B cell (primary cell): ENCODE results near the gene ZSCAN12. TPM values are rescaled to one million over a fixed set of nuclear protein-coding genes. Genes with fewer than 3 reads are reported as not detected.

Source experiments
- ATAC-seq: fragments of 200-7000 bp; cut with Tn5 transposase; one replicate; pipeline ENCODE4 v1.10.0; 2021; ENCODE audit warnings: low read depth, mild to moderate bottlenecking, moderate number of reproducible peaks, moderate library complexity
- CTCF ChIA-PET: fragments of 350-600 bp; sonication (Branson Sonifier 250); formaldehyde crosslinking; loops from one replicate; lab custom pipeline; 2021; ENCODE audit warnings: antibody characterized with exemption, inconsistent platforms; lab: Charles Lee
- POLR2A ChIA-PET: fragments of 350-600 bp; sonication (Branson Sonifier 250); formaldehyde crosslinking; loops from one replicate; lab custom pipeline; 2021; ENCODE audit warnings: antibody characterized with exemption; lab: Charles Lee
- DNase-seq: peaks from one replicate; pipeline ENCODE4 v3.0.0; 2013
- H2AFZ ChIP-seq: 2 replicates; pipeline ENCODE4 v1.6.1; 2012; ENCODE audit warnings: mild to moderate bottlenecking, low read depth, low read length; ENCODE audit not compliant: insufficient read depth, poor library complexity, severe bottlenecking
- H3K27ac ChIP-seq, 2 donors: 1 replicate in 1 of 2; 2 replicates in 1 of 2; pipeline ENCODE4 v1.5.1; 2012 to 2013; ENCODE audit warnings: low read length in 2 of 2, mild to moderate bottlenecking in 2 of 2, moderate library complexity in 1 of 2
- H3K27me3 ChIP-seq, 4 experiments: fragments of 200-600 bp in 1 of 4; sonication (generic) in 1 of 4; replicated peaks in 1 of 4; 1 replicate in 2 of 4; 2 replicates in 2 of 4; pipeline versions ENCODE4 v1.6.1 to v1.7.0; 2013 to 2016; ENCODE audit warnings: low read length in 3 of 4, mild to moderate bottlenecking in 2 of 4, mixed read lengths in 1 of 4, moderate library complexity in 1 of 4; ENCODE audit not compliant: insufficient read depth in 4 of 4, control insufficient read depth in 3 of 4; ENCODE audit errors: control extremely low read depth in 1 of 4
- H3K36me3 ChIP-seq, 2 experiments: replicated peaks in 1 of 2; 1 replicate in 1 of 2; 2 replicates in 1 of 2; pipeline versions ENCODE4 v1.6.1 to v1.7.1; 2013; ENCODE audit warnings: low read length in 1 of 2; ENCODE audit not compliant: insufficient read depth in 2 of 2, control insufficient read depth in 1 of 2; ENCODE audit errors: control extremely low read depth in 1 of 2, extremely low read depth in 1 of 2
- H3K4me1 ChIP-seq, 2 donors: fragments of 200-600 bp in 1 of 2; sonication (generic) in 1 of 2; 1 replicate in 1 of 2; 2 replicates in 1 of 2; pipeline versions ENCODE4 v1.5.1 to v1.6.1; 2013 to 2017; ENCODE audit warnings: low read length in 2 of 2; ENCODE audit not compliant: control insufficient read depth in 2 of 2, insufficient read depth in 2 of 2
- H3K4me2 ChIP-seq: replicated peaks from 2 replicates; pipeline ENCODE3; 2012; ENCODE audit warnings: mild to moderate bottlenecking, low read depth, low read length; ENCODE audit not compliant: poor library complexity, severe bottlenecking
- H3K4me3 ChIP-seq, 5 experiments: fragments of 200-600 bp in 1 of 5; sonication (generic) in 1 of 5; 1 replicate in 3 of 5; 2 replicates in 2 of 5; pipeline versions ENCODE4 v1.5.1 to v1.7.0; 2011 to 2016; ENCODE audit warnings: low read length in 4 of 5, mild to moderate bottlenecking in 4 of 5, low read depth in 2 of 5, control low read depth in 1 of 5, moderate library complexity in 1 of 5; ENCODE audit not compliant: insufficient read depth in 1 of 5; ENCODE audit errors: control extremely low read depth in 1 of 5, extremely low read depth in 1 of 5
- H3K79me2 ChIP-seq: fragments of 200-600 bp; sonication (generic); one replicate; pipeline ENCODE4 v1.6.0; 2016; ENCODE audit warnings: low read length; ENCODE audit not compliant: control insufficient read depth, insufficient read depth
- H3K9ac ChIP-seq: fragments of 200-600 bp; sonication (generic); 2 replicates; pipeline ENCODE4 v1.6.1; 2017; ENCODE audit warnings: mild to moderate bottlenecking, low read length, moderate library complexity
- H3K9me3 ChIP-seq, 3 donors: one replicate each; pipeline versions ENCODE4 v1.6.1 to v1.7.1; 2013; ENCODE audit warnings: low read length in 2 of 3; ENCODE audit not compliant: control insufficient read depth in 2 of 3, insufficient read depth in 1 of 3; ENCODE audit errors: control extremely low read depth in 1 of 3
- H4K20me1 ChIP-seq: 2 replicates; pipeline ENCODE4 v1.6.0; 2012; ENCODE audit warnings: mild to moderate bottlenecking, low read length; ENCODE audit not compliant: insufficient read depth, control insufficient read depth, poor library complexity, severe bottlenecking
- H3K27ac Mint-ChIP-seq: one replicate; pipeline ENCODE4 v1.8.0; 2021; ENCODE audit warnings: mixed read lengths
- H3K27me3 Mint-ChIP-seq: one replicate; pipeline ENCODE4 v1.8.0; 2021; ENCODE audit warnings: mixed read lengths
- H3K4me1 Mint-ChIP-seq: one replicate; pipeline ENCODE4 v1.8.0; 2021; ENCODE audit warnings: mixed read lengths
- H3K4me3 Mint-ChIP-seq: one replicate; pipeline ENCODE4 v1.8.0; 2021; ENCODE audit warnings: mixed read lengths
- H3K9me3 Mint-ChIP-seq: one replicate; pipeline ENCODE4 v1.8.0; 2022; ENCODE audit warnings: mixed read lengths; ENCODE audit not compliant: insufficient read depth
- CTCF ChIP-seq: fragments of 200-600 bp; IDR thresholded peaks from one replicate; pipeline ENCODE4 v1.8.0; 2022; ENCODE audit warnings: antibody characterized with exemption, mild to moderate bottlenecking
- EZH2 ChIP-seq: IDR thresholded peaks from 2 replicates; pipeline ENCODE4 v1.6.1; 2012; ENCODE audit warnings: borderline replicate concordance, low read depth, mild to moderate bottlenecking, moderate library complexity, low read length; ENCODE audit not compliant: insufficient read depth, poor library complexity, severe bottlenecking
- WGBS: methylation state at CpG from one replicate; pipeline ENCODE4 v1.1.5; 2013; ENCODE audit warnings: missing lambda C conversion rate; ENCODE audit not compliant: insufficient coverage; 5-methylcytosine and 5-hydroxymethylcytosine counted together
- intact Hi-C: fragments of 100-400 bp; cut with micrococcal nuclease; formaldehyde crosslinking; loops from one replicate; pipeline ENCODE4 v1.10.0; 2022
- polyA plus RNA-seq: library from polyadenylated mRNA; depleted of rRNA; stranded (reverse); fragments of >200 nt; gene quantifications from 2 replicates; pipeline ENCODE4 v1.2.3, GENCODE V29; 2012
- total RNA-seq, 2 donors: library from RNA; stranded (reverse); fragments of 120-200 nt in 1 of 2; gene quantifications; 1 replicate in 1 of 2; 2 replicates in 1 of 2; pipeline versions ENCODE4 v1.2.3 to v1.2.4, GENCODE V29; 2013 to 2022

Gene ZSCAN12
- total and polyA plus RNA-seq, 2 donors (not counting 1 experiment from before 2014, with no cell fraction given) = 3.5 to 14.8 TPM

GRCh38 chr6:28408076-28408802, 8.7 kb upstream of the ZSCAN12 start:
- intact Hi-C loops = no loop called here

More at GRCh38 chr6:28408076-28408802, 8.7 kb upstream of the ZSCAN12 start:
- Histone ChIP-seq H3K27me3 (peaks cover 0 to 17% (median 11%) of the 10 kb centered on the region in 4 experiments), H3K79me2 (no peaks in the 10 kb centered on the region), H3K4me2 (no peak overlapping the region), H3K27ac (no peak overlapping the region), H4K20me1 (no peaks in the 10 kb centered on the region), H3K36me3 (no peaks in the 10 kb centered on the region), H3K4me1 (no peaks in the 10 kb centered on the region), H3K4me3 (no peak overlapping the region), H3K9ac (no peak overlapping the region), H2AFZ (no peak overlapping the region), H3K9me3 (no peaks in the 10 kb centered on the region)
- Mint-ChIP-seq H3K27me3 (peaks cover 66% of the 10 kb centered on the region), H3K4me3 (no peak overlapping the region), H3K4me1 (no peaks in the 10 kb centered on the region), H3K27ac (no peak overlapping the region), H3K9me3 (peaks cover 2% of the 10 kb centered on the region)
- ATAC-seq (no peak), DNase-seq (no peak)
- TF ChIP-seq CTCF (no peak), EZH2 (no peak)
- CTCF ChIA-PET = no interaction called here
- WGBS = 100% methylated on average over 3 of the region's 5 CpGs
- POLR2A ChIA-PET = no interaction called here
